AG04450 (cell line): ENCODE data around the gene RNF20. TPM values are rescaled to one million over a fixed set of nuclear protein-coding genes. Genes with fewer than 3 reads are reported as not detected.

Experiments used
- CTCF ChIA-PET: fragments of 300-600, 350-600 bp; formaldehyde crosslinking; extraction: SDS; loops from one replicate; lab custom pipeline; 2022; ENCODE audit warnings: antibody characterized with exemption, inconsistent platforms; lab: Charles Lee
- POLR2A ChIA-PET: fragments of 350-600 bp; formaldehyde crosslinking; extraction: SDS; loops from one replicate; lab custom pipeline; 2021; ENCODE audit warnings: antibody characterized with exemption, inconsistent platforms; lab: Yijun Ruan, JAX
- DNase-seq: peaks from one replicate; pipeline ENCODE4 v3.0.0-alpha.2; 2011; ENCODE audit warnings: low read depth, low spot score
- H3K27ac ChIP-seq: one replicate; pipeline ENCODE4 v1.5.1; 2012; ENCODE audit warnings: low read depth, low read length, control low read depth
- H3K27me3 ChIP-seq: one replicate; pipeline ENCODE4 v1.6.0; 2012; ENCODE audit warnings: low read length; ENCODE audit not compliant: control insufficient read depth, insufficient read depth
- H3K4me3 ChIP-seq: 2 replicates; pipeline ENCODE4 v1.5.1; 2011; ENCODE audit warnings: mild to moderate bottlenecking, low read depth, low read length, control low read depth
- H3K9me3 ChIP-seq: 2 replicates; pipeline ENCODE4 v1.5.1; 2012; ENCODE audit warnings: low read length; ENCODE audit not compliant: control insufficient read depth, insufficient read depth
- polyA plus RNA-seq: library from polyadenylated mRNA; depleted of rRNA; stranded (reverse); fragments of >200 nt; gene quantifications from 2 replicates; pipeline ENCODE4 v1.2.3, GENCODE V29; 2011
- TF ChIP-seq, protein P1 (sequence below): IDR thresholded peaks from 2 replicates; pipeline ENCODE4 v1.5.1; 2011; ENCODE audit warnings: low read depth, low read length, control low read depth, inconsistent platforms

Gene RNF20
- polyA plus RNA-seq, 1 experiment, result 42.0 TPM

DNA sequence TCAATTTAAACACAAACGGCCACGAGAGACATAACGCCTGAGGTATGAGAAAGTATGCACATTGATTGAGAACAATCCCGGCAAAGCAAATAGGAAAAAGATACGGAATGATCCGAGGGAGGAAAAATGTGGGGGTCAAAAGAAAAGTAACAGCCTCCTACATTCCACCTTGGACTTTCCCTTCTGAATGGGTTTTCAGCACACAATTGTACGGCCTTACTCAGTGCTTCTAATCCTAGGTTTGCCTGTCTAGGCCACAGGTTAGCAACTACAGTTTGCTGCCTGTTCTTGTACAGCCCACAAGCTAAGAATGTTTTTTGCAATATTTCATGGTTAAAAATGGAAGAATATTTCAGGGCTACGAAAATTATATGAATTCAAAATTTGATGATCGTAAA, 46.2 kb upstream of the RNF20 start:
- ChIA-PET CTCF (interaction anchor here (0.9 to 8.7 kb wide), 10 partner anchors 10 to 886 kb away, joined by 3 to 93 read pairs (median 4); no protein-coding TSS in a partner anchor), POLR2A (interaction anchor here (1.2 to 2.1 kb wide), 2 partner anchors 28 to 46 kb away, joined by 4 to 8 read pairs; partner anchors contain the start of gene RNF20)
- DNase-seq, result no peak
- Histone ChIP-seq H3K4me3 (peak overlapping the region; percentile 76), H3K27ac (no peak overlapping the region), H3K9me3 (peaks cover 4% of the 10 kb centered on the region), H3K27me3 (no peaks in the 10 kb centered on the region)
- TF ChIP-seq, protein P1, sequence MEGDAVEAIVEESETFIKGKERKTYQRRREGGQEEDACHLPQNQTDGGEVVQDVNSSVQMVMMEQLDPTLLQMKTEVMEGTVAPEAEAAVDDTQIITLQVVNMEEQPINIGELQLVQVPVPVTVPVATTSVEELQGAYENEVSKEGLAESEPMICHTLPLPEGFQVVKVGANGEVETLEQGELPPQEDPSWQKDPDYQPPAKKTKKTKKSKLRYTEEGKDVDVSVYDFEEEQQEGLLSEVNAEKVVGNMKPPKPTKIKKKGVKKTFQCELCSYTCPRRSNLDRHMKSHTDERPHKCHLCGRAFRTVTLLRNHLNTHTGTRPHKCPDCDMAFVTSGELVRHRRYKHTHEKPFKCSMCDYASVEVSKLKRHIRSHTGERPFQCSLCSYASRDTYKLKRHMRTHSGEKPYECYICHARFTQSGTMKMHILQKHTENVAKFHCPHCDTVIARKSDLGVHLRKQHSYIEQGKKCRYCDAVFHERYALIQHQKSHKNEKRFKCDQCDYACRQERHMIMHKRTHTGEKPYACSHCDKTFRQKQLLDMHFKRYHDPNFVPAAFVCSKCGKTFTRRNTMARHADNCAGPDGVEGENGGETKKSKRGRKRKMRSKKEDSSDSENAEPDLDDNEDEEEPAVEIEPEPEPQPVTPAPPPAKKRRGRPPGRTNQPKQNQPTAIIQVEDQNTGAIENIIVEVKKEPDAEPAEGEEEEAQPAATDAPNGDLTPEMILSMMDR, result no peak

DNA sequence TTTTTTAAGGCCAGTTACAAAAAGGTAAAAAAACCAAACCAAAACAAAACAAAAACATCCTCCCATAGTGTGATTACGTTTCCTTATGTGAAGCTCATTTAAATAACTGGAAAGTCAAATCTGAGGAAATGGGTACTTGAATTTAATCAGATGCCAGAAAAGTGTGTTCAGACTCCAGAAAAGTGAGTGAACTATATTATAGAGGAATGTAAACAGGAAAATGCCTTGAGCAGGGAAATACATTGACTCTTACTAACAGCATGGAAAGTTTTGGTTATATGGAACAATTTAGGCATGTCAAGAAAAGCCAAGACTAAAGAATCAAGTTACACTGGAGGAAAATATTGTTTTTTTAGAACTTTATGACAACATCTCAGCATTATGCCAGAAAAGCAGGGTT, 37.8 kb upstream of the RNF20 start:
- TF ChIP-seq, protein P1, result no peak
- ChIA-PET POLR2A (interaction anchor here (0.8 kb wide), 1 partner anchor 10 kb away, joined by 3 read pairs; no protein-coding TSS in a partner anchor), CTCF (interaction anchor here (3.2 kb wide), 1 partner anchor 36 kb away, joined by 24 read pairs; no protein-coding TSS in a partner anchor)
- Histone ChIP-seq H3K27me3 (no peaks in the 10 kb centered on the region), H3K27ac (no peak overlapping the region), H3K4me3 (no peak overlapping the region), H3K9me3 (peaks cover 4% of the 10 kb centered on the region)
- no peak for DNase-seq

DNA sequence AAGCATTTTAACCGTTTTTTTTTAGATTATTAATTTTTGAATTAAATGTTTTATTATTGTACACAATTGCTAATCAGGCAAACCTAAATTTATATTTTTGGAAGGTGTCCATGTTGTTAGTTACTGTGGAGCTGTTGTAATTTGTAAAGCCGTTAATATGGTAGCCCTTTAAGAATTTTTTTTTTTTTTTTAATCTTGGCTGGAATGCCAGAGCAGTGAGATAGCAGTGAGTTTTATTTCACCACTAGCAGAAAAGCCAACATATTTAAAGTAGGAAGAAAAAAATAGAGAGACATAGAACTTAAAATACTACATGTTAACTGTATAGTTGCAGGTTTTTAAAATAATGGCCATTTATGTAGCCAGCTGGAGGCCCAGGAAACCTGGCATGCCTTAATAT, 35.3 kb upstream of the RNF20 start:
- H3K27me3 ChIP-seq, result no peaks in the 10 kb centered on the region
- POLR2A ChIA-PET, result no interaction called here
- no peaks in the 10 kb centered on the region for H3K9me3 ChIP-seq
- no peak overlapping the region for H3K27ac ChIP-seq
- no peak for DNase-seq
- TF ChIP-seq, protein P1, result no peak
- no peak overlapping the region for H3K4me3 ChIP-seq
- CTCF ChIA-PET, result interaction anchor here (0.7 to 3.2 kb wide), 5 partner anchors 10 to 49 kb away, joined by 3 to 24 read pairs (median 4); a partner anchor contains a TSS

DNA sequence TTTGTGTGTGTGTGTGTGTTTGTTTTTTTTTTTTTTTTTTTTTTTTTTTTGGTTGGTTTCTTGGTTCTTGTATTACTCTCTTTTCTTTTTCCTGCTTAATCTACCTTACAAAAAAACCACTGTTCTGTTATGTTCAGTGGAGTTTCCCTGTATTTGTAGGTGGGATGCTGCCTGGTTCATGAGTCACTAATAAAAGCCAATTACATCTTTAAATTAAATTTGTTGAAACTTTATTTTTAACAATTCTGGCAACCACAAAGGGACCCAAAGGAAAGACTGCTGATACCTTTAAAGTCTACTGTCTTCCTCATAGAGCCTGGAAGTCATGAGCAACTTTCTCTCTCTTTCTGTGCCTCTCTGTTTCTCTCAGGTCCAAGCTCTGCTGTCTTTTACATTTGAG, 29.5 kb upstream of the RNF20 start:
- no peak for DNase-seq
- CTCF ChIA-PET, result no interaction called here
- Histone ChIP-seq H3K4me3 (no peak overlapping the region), H3K27me3 (no peaks in the 10 kb centered on the region), H3K27ac (no peak overlapping the region), H3K9me3 (no peaks in the 10 kb centered on the region)
- TF ChIP-seq, protein P1, result no peak
- POLR2A ChIA-PET, result no interaction called here

- no peaks in the 10 kb centered on the region for H3K9me3 ChIP-seq
- no peak overlapping the region for H3K4me3 ChIP-seq
- POLR2A ChIA-PET, result interaction anchor here (1.6 kb wide), 1 partner anchor 25 kb away, joined by 5 read pairs; the partner anchor contains the start of gene RNF20
- no peak for DNase-seq
- H3K27me3 ChIP-seq, result no peaks in the 10 kb centered on the region
- H3K27ac ChIP-seq, result no peak overlapping the region
- TF ChIP-seq, protein P1, result no peak
- CTCF ChIA-PET, result interaction anchor here (1.5 kb wide), 1 partner anchor 49 kb away, joined by 7 read pairs; no protein-coding TSS in a partner anchor
Measured at GRCh38 chr9:101508211-101508610, 25.4 kb upstream of the RNF20 start.
